ENCODE data around the gene ESPNL.

The ESPNL gene

GRCh38 chr2:238158509-238159070 is 58.5 kb downstream of the ESPNL start, which contains the start of gene ERFE:
Gene ERFE (plus strand): TSS chr2:238158970. CDS start chr2:238159008, 38 bp downstream.
- Mint-ChIP-seq H3K36me3 (no peaks in the 10 kb centered on the region), H3K4me3 (peak within 1 kb of the TSS; percentile 59), H3K4me1 (peaks cover 7% of the 10 kb centered on the region), H3K9me3 (no peaks in the 10 kb centered on the region), H3K27ac (no peak within 1 kb of the TSS)
- DNase-seq (ENCODE audit: low spot score in 2 of 2) (peak; percentile 30 to 70), ATAC-seq (peak; percentile 62)

- DNase-seq (ENCODE audit: low spot score in 2 of 2), result no peak
Observed at GRCh38 chr2:238159071-238159539, 59.0 kb downstream of the ESPNL start.

GRCh38 chr2:238159661-238160205 is 59.6 kb downstream of the ESPNL start:
- H3K9me3 Mint-ChIP-seq, result no peaks in the 10 kb centered on the region
- H3K36me3 Mint-ChIP-seq, result no peaks in the 10 kb centered on the region
- DNase-seq (ENCODE audit: low spot score in 2 of 2), result no peak
- H3K4me3 Mint-ChIP-seq, result peak overlapping the region; percentile 59
- peaks cover 8% of the 10 kb centered on the region for H3K4me1 Mint-ChIP-seq
- no peak overlapping the region for H3K27ac Mint-ChIP-seq
- no peak for ATAC-seq

More at GRCh38 chr2:238159071-238159539, 59.0 kb downstream of the ESPNL start:
- Mint-ChIP-seq H3K9me3 (no peaks in the 10 kb centered on the region), H3K4me1 (peaks cover 7% of the 10 kb centered on the region), H3K27ac (no peak overlapping the region), H3K4me3 (peak overlapping the region; percentile 59), H3K36me3 (no peaks in the 10 kb centered on the region)
- ATAC-seq, result peak; percentile 47

- Mint-ChIP-seq H3K4me3 (peak overlapping the region; percentile 59), H3K27ac (no peak overlapping the region), H3K4me1 (peaks cover 14% of the 10 kb centered on the region), H3K36me3 (no peaks in the 10 kb centered on the region), H3K9me3 (no peaks in the 10 kb centered on the region)
- no peak for ATAC-seq
- DNase-seq (ENCODE audit: low spot score in 2 of 2), result no peak
Observed at GRCh38 chr2:238160206-238161129, 60.3 kb downstream of the ESPNL start.

GRCh38 chr2:238161291-238162051 is 61.3 kb downstream of the ESPNL start:
- H3K9me3 Mint-ChIP-seq, result no peaks in the 10 kb centered on the region
- no peaks in the 10 kb centered on the region for H3K36me3 Mint-ChIP-seq
- peaks cover 14% of the 10 kb centered on the region for H3K4me1 Mint-ChIP-seq
- DNase-seq (ENCODE audit: low spot score in 2 of 2), result no peak
- no peak overlapping the region for H3K4me3 Mint-ChIP-seq
- ATAC-seq, result no peak
- H3K27ac Mint-ChIP-seq, result no peak overlapping the region

- no peak overlapping the region for H3K4me3 Mint-ChIP-seq
- no peak overlapping the region for H3K27ac Mint-ChIP-seq
- H3K36me3 Mint-ChIP-seq, result no peaks in the 10 kb centered on the region
- no peaks in the 10 kb centered on the region for H3K9me3 Mint-ChIP-seq
- ATAC-seq (no peak), DNase-seq (ENCODE audit: low spot score in 2 of 2) (no peak)
- peaks cover 14% of the 10 kb centered on the region for H3K4me1 Mint-ChIP-seq
Observed at GRCh38 chr2:238162251-238162845, 62.2 kb downstream of the ESPNL start.

GRCh38 chr2:238162846-238163441 is 62.8 kb downstream of the ESPNL start:
- Mint-ChIP-seq H3K27ac (no peak overlapping the region), H3K4me1 (peaks cover 14% of the 10 kb centered on the region), H3K9me3 (no peaks in the 10 kb centered on the region), H3K4me3 (no peak overlapping the region), H3K36me3 (no peaks in the 10 kb centered on the region)
- DNase-seq (ENCODE audit: low spot score in 2 of 2) (no peak), ATAC-seq (no peak)

GRCh38 chr2:238163481-238164198 is 63.5 kb downstream of the ESPNL start:
- ATAC-seq (no peak), DNase-seq (ENCODE audit: low spot score in 2 of 2) (no peak)
- no peaks in the 10 kb centered on the region for H3K9me3 Mint-ChIP-seq
- H3K4me3 Mint-ChIP-seq, result no peak overlapping the region
- peaks cover under 1% of the 10 kb centered on the region for H3K36me3 Mint-ChIP-seq
- peaks cover 14% of the 10 kb centered on the region for H3K4me1 Mint-ChIP-seq
- H3K27ac Mint-ChIP-seq, result no peak overlapping the region

GRCh38 chr2:238164906-238165287 is 64.8 kb downstream of the ESPNL start:
- H3K9me3 Mint-ChIP-seq, result no peaks in the 10 kb centered on the region
- ATAC-seq (no peak), DNase-seq (ENCODE audit: low spot score in 2 of 2) (no peak)
- no peak overlapping the region for H3K4me3 Mint-ChIP-seq
- peaks cover 13% of the 10 kb centered on the region for H3K36me3 Mint-ChIP-seq
- H3K4me1 Mint-ChIP-seq, result peaks cover 7% of the 10 kb centered on the region
- H3K27ac Mint-ChIP-seq, result no peak overlapping the region

GRCh38 chr2:238165288-238165921 is 65.3 kb downstream of the ESPNL start:
- Mint-ChIP-seq H3K36me3 (peaks cover 18% of the 10 kb centered on the region), H3K4me1 (peaks cover 7% of the 10 kb centered on the region), H3K27ac (no peak overlapping the region), H3K4me3 (no peak overlapping the region), H3K9me3 (no peaks in the 10 kb centered on the region)
- ATAC-seq, result no peak
- DNase-seq (ENCODE audit: low spot score in 2 of 2), result no peak

- no peak overlapping the region for H3K4me3 Mint-ChIP-seq
- no peak overlapping the region for H3K27ac Mint-ChIP-seq
- peaks cover 31% of the 10 kb centered on the region for H3K36me3 Mint-ChIP-seq
- ATAC-seq (no peak), DNase-seq (ENCODE audit: low spot score in 2 of 2) (no peak)
- H3K4me1 Mint-ChIP-seq, result peaks cover 7% of the 10 kb centered on the region
- H3K9me3 Mint-ChIP-seq, result no peaks in the 10 kb centered on the region
Observed at GRCh38 chr2:238166391-238167343, 66.5 kb downstream of the ESPNL start.

GRCh38 chr2:238167344-238167715 is 67.2 kb downstream of the ESPNL start:
- ATAC-seq (no peak), DNase-seq (ENCODE audit: low spot score in 2 of 2) (no peak)
- Mint-ChIP-seq H3K9me3 (no peaks in the 10 kb centered on the region), H3K27ac (no peak overlapping the region), H3K36me3 (peaks cover 37% of the 10 kb centered on the region), H3K4me3 (no peak overlapping the region), H3K4me1 (peaks cover 7% of the 10 kb centered on the region)

- DNase-seq (ENCODE audit: low spot score in 2 of 2), result no peak
- H3K4me1 Mint-ChIP-seq, result peaks cover 7% of the 10 kb centered on the region
- no peak overlapping the region for H3K27ac Mint-ChIP-seq
- no peak overlapping the region for H3K4me3 Mint-ChIP-seq
- no peaks in the 10 kb centered on the region for H3K9me3 Mint-ChIP-seq
- H3K36me3 Mint-ChIP-seq, result peaks cover 42% of the 10 kb centered on the region
- no peak for ATAC-seq
Observed at GRCh38 chr2:238167761-238168160, 67.6 kb downstream of the ESPNL start.

Data from stimulated activated effector memory CD8-positive, alpha-beta T cell treated with anti-CD3 and anti-CD28 coated beads, Interleukin-12 subunit alpha, Interleukin-12 subunit beta, amount 100 ng/mL, for 72 hours (primary cell).